WTC11 (cell line): ENCODE measurements around the gene SOAT2.

Experiments
- CREB1 ChIP-seq: sonication (generic); formaldehyde crosslinking; IDR thresholded peaks from 2 replicates; pipeline ENCODE4 v1.8.0; 2023; ENCODE audit warnings: mild to moderate bottlenecking, missing genetic modification reagents
- KAT7 ChIP-seq: sonication (generic); formaldehyde crosslinking; IDR thresholded peaks from 2 replicates; pipeline ENCODE4 v1.8.1; 2023; ENCODE audit warnings: missing genetic modification reagents, mild to moderate bottlenecking, borderline replicate concordance
- TF ChIP-seq, protein P1 (sequence below): fragments of 200-600 bp; IDR thresholded peaks from 2 replicates; pipeline ENCODE4 v1.8.0; 2022; ENCODE audit warnings: antibody characterized with exemption
- TF ChIP-seq, protein P2 (sequence below): sonication (generic); formaldehyde crosslinking; IDR thresholded peaks from 2 replicates; pipeline ENCODE4 v1.8.0; 2022; ENCODE audit warnings: mild to moderate bottlenecking, missing genetic modification reagents

DNA sequence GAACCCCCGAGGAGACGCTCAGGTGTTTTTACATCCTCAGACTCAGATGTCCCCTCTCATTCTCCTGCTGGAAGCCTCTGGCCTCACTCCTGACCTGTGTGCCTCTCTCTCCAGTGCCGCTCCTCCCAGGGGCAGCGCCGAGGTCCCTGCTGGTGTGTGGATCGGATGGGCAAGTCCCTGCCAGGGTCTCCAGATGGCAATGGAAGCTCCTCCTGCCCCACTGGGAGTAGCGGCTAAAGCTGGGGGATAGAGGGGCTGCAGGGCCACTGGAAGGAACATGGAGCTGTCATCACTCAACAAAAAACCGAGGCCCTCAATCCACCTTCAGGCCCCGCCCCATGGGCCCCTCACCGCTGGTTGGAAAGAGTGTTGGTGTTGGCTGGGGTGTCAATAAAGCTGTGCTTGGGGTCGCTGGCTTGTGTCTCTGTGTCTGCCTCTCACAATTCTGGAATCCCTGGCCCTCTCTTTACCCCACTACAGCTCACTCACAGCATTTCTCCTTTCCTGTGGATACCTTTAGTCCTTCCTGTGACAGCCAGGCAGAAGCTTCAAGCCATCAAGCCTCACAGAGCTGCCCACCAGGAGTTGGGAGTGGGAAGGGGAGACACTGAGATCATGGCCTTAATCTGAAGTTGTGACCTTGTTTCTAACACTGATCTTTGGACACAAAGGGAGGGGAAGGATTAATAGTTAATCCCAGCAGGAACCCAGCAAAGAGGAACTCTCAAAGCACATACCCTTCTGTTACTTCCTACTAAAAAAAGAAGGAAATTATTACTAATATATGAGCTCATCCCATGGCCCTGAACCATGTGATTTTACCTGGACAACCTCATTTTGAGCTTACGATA is 1.1 kb upstream of the SOAT2 start:
- TF ChIP-seq CREB1 = no peak
- no peak for TF ChIP-seq KAT7 (CRISPR knock-in tag)
- TF ChIP-seq, protein P1, sequence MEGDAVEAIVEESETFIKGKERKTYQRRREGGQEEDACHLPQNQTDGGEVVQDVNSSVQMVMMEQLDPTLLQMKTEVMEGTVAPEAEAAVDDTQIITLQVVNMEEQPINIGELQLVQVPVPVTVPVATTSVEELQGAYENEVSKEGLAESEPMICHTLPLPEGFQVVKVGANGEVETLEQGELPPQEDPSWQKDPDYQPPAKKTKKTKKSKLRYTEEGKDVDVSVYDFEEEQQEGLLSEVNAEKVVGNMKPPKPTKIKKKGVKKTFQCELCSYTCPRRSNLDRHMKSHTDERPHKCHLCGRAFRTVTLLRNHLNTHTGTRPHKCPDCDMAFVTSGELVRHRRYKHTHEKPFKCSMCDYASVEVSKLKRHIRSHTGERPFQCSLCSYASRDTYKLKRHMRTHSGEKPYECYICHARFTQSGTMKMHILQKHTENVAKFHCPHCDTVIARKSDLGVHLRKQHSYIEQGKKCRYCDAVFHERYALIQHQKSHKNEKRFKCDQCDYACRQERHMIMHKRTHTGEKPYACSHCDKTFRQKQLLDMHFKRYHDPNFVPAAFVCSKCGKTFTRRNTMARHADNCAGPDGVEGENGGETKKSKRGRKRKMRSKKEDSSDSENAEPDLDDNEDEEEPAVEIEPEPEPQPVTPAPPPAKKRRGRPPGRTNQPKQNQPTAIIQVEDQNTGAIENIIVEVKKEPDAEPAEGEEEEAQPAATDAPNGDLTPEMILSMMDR = no peak
- TF ChIP-seq, protein P2, sequence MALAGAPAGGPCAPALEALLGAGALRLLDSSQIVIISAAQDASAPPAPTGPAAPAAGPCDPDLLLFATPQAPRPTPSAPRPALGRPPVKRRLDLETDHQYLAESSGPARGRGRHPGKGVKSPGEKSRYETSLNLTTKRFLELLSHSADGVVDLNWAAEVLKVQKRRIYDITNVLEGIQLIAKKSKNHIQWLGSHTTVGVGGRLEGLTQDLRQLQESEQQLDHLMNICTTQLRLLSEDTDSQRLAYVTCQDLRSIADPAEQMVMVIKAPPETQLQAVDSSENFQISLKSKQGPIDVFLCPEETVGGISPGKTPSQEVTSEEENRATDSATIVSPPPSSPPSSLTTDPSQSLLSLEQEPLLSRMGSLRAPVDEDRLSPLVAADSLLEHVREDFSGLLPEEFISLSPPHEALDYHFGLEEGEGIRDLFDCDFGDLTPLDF = no peak
